OCI-LY3 (cell line): ENCODE data around the gene AMBRA1.

Experiments used
- H2AFZ ChIP-seq: fragments of 200-600, 300-600 bp; shearing (Covaris generic); 2 replicates; pipeline ENCODE4 v1.6.0; 2014; ENCODE audit warnings: antibody characterized with exemption, low read depth, low read length
- H3K27ac ChIP-seq: fragments of 200-600, 300-600 bp; sonication (generic); 2 replicates; pipeline ENCODE4 v1.5.1; 2014; ENCODE audit warnings: mild to moderate bottlenecking, low read length, moderate library complexity, mixed read lengths
- H3K27me3 ChIP-seq: fragments of 200-600, 300-600 bp; sonication (generic); 2 replicates; pipeline ENCODE4 v1.6.1; 2014; ENCODE audit warnings: low read depth, low read length, mixed read lengths
- H3K36me3 ChIP-seq: fragments of 200-600, 300-600 bp; sonication (generic); replicated peaks from 2 replicates; pipeline ENCODE3; 2014; ENCODE audit warnings: low read depth, low read length, mixed read lengths
- H3K4me1 ChIP-seq: fragments of 300-600, 200-600 bp; sonication (generic); 2 replicates; pipeline ENCODE4 v1.6.1; 2014; ENCODE audit warnings: low read length, mixed read lengths
- H3K4me2 ChIP-seq: fragments of 200-600, 300-600 bp; sonication (generic); 2 replicates; pipeline ENCODE4 v1.6.1; 2014; ENCODE audit warnings: low read length, mixed read lengths
- H3K4me3 ChIP-seq: fragments of 300-600, 200-600 bp; sonication (generic); 2 replicates; pipeline ENCODE4 v1.5.1; 2014; ENCODE audit warnings: antibody characterized with exemption, mild to moderate bottlenecking, low read length, moderate library complexity
- H3K79me2 ChIP-seq: fragments of 300-600, 200-600 bp; shearing (Covaris generic); 2 replicates; pipeline ENCODE4 v1.6.1; 2014; ENCODE audit warnings: mild to moderate bottlenecking, low read length, mixed read lengths
- H3K9ac ChIP-seq: fragments of 300-600, 200-600 bp; shearing (Covaris generic); 2 replicates; pipeline ENCODE4 v1.6.0; 2014; ENCODE audit warnings: mild to moderate bottlenecking, low read length, moderate library complexity
- H3K9me3 ChIP-seq: fragments of 200-600, 300-600 bp; shearing (Covaris generic); 2 replicates; pipeline ENCODE4 v1.6.1; 2014; ENCODE audit warnings: low read length, mixed read lengths; ENCODE audit not compliant: insufficient read depth
- H4K20me1 ChIP-seq: fragments of 200-600, 300-600 bp; sonication (generic); 2 replicates; pipeline ENCODE4 v1.6.1; 2016; ENCODE audit warnings: low read length, mixed read lengths; ENCODE audit not compliant: insufficient read depth
- EZH2phosphoT487 ChIP-seq: fragments of 200-600 bp; shearing (Covaris generic); IDR thresholded peaks from 2 replicates; pipeline ENCODE4 v1.6.1; 2018; ENCODE audit warnings: antibody characterized with exemption, mixed run types, low read depth
- TF ChIP-seq, protein P1 (sequence below): fragments of 200-600, 300-600 bp; sonication (generic); IDR thresholded peaks from 2 replicates; pipeline ENCODE4 v1.5.1; 2014; ENCODE audit warnings: antibody characterized with exemption, low read length, low read depth

Gene AMBRA1

DNA sequence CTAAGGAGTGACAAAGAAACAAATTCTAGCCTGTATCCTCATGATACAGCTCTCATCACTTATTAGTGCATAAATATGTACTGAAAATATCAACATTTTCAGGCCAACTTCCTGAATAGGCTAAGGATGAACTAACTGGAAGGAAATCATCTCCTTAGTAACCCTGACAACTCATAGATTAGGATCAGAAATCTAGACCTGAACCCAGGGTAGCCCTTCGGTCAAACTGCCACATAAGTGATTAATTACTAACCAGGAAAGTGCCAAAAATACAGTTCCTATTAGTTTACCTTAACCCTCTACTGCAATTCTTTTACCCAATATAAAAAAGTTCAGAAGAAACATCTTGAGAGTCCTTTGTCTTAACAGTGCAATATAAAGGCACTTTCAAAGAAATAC is 40.0 kb downstream of the AMBRA1 start:
- H3K9me3 ChIP-seq = no peaks in the 10 kb centered on the region
- H4K20me1 ChIP-seq = peaks cover 32% of the 10 kb centered on the region
- TF ChIP-seq, protein P1, sequence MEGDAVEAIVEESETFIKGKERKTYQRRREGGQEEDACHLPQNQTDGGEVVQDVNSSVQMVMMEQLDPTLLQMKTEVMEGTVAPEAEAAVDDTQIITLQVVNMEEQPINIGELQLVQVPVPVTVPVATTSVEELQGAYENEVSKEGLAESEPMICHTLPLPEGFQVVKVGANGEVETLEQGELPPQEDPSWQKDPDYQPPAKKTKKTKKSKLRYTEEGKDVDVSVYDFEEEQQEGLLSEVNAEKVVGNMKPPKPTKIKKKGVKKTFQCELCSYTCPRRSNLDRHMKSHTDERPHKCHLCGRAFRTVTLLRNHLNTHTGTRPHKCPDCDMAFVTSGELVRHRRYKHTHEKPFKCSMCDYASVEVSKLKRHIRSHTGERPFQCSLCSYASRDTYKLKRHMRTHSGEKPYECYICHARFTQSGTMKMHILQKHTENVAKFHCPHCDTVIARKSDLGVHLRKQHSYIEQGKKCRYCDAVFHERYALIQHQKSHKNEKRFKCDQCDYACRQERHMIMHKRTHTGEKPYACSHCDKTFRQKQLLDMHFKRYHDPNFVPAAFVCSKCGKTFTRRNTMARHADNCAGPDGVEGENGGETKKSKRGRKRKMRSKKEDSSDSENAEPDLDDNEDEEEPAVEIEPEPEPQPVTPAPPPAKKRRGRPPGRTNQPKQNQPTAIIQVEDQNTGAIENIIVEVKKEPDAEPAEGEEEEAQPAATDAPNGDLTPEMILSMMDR = no peak
- TF ChIP-seq EZH2phosphoT487 = no peak
- no peak overlapping the region for H3K27ac ChIP-seq
- no peak overlapping the region for H2AFZ ChIP-seq
- no peak overlapping the region for H3K9ac ChIP-seq
- peaks cover 68% of the 10 kb centered on the region for H3K79me2 ChIP-seq
- H3K27me3 ChIP-seq = no peaks in the 10 kb centered on the region
- H3K4me3 ChIP-seq = no peak overlapping the region
- no peak overlapping the region for H3K4me2 ChIP-seq
- H3K36me3 ChIP-seq = no peaks in the 10 kb centered on the region
- no peaks in the 10 kb centered on the region for H3K4me1 ChIP-seq

DNA sequence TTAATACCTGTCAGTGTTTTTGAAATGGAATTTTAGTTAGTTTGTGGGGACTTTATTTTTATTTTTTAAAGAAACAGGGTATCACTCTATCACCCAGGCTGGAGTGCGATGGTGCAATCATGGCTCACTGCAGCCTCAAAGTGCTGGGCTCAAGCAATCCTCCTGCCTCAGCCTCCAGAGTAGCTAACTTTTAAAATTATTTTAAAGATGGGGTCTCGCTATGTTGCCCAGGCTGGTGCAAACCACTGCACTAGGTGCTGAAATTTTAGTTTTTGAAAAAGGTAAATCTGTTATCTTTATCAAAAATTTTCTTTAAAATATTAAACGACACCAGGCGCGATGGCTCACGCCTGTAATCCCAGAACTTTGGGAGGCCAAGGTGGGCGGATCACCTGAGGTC is 42.6 kb downstream of the AMBRA1 start:
- no peak for TF ChIP-seq EZH2phosphoT487
- TF ChIP-seq, protein P1 = no peak
- Histone ChIP-seq H3K27ac (no peak overlapping the region), H3K4me1 (no peaks in the 10 kb centered on the region)

DNA sequence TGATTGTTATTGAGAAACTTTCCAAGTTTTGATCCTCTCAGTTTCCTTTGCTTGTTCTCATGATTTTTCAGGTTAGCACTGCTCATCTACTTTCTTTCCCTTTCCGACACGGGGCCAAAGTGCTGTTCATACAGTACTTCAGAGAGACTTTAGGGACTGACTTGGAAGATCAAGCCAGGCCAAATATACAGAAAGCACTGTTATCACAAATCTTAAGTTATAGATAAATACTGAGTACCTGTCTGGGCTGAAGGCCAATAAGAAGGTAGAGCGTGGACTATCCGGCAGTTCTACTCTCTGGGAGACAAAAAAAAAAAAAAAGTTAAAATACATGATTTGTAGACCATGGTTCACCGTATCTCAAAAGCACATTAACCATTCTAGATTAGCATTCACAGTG is 46.2 kb downstream of the AMBRA1 start:
- Histone ChIP-seq H3K4me3 (no peak overlapping the region), H3K9me3 (no peaks in the 10 kb centered on the region), H3K79me2 (peaks cover 16% of the 10 kb centered on the region), H3K9ac (no peak overlapping the region), H3K4me1 (no peaks in the 10 kb centered on the region), H2AFZ (no peak overlapping the region), H3K27me3 (no peaks in the 10 kb centered on the region), H4K20me1 (peaks cover 12% of the 10 kb centered on the region; the same call in 1 of the 2 replicates), H3K4me2 (no peak overlapping the region), H3K27ac (no peak overlapping the region), H3K36me3 (peaks cover 20% of the 10 kb centered on the region)
- TF ChIP-seq EZH2phosphoT487 = no peak
- TF ChIP-seq, protein P1 = no peak

More for the DNA sequence above, 42.6 kb downstream of the AMBRA1 start:
- Histone ChIP-seq H3K36me3 (peaks cover 4% of the 10 kb centered on the region), H3K4me2 (no peak overlapping the region), H3K9me3 (no peaks in the 10 kb centered on the region), H2AFZ (no peak overlapping the region), H4K20me1 (peaks cover 28% of the 10 kb centered on the region), H3K9ac (no peak overlapping the region), H3K27me3 (no peaks in the 10 kb centered on the region), H3K4me3 (no peak overlapping the region), H3K79me2 (peaks cover 49% of the 10 kb centered on the region)

DNA sequence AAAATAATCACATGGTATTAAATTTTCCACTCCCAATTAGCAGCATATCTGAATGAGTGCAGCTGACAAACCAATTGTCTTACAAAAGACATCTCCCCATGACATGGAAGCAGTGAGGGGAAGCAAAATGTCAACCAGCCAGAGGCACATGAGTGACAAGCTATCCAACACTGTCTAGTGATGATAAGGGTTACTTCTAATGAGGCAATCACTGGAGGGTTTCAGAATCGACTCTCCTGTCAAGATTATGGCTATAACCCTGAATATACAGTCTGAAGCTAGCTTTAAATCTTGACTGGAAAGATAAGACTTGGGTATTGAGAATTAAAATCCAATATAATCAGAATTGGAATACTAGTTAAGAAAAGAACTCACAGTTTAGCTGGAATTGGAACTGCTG is 50.3 kb downstream of the AMBRA1 start:
- Histone ChIP-seq H3K27ac (no peak overlapping the region), H3K27me3 (no peaks in the 10 kb centered on the region), H3K9ac (no peak overlapping the region), H3K4me1 (no peaks in the 10 kb centered on the region), H4K20me1 (peaks cover 2% of the 10 kb centered on the region; the same call in 1 of the 2 replicates), H3K4me3 (no peak overlapping the region), H3K9me3 (no peaks in the 10 kb centered on the region), H3K36me3 (peaks cover 33% of the 10 kb centered on the region), H3K79me2 (no peaks in the 10 kb centered on the region), H2AFZ (no peak overlapping the region), H3K4me2 (no peak overlapping the region)
- TF ChIP-seq, protein P1 = no peak
- no peak for TF ChIP-seq EZH2phosphoT487
